Panc1 (cell line): Measurements from ENCODE around the gene CDCP1. TPM values are rescaled to one million over a fixed set of nuclear protein-coding genes. Genes with fewer than 3 reads are reported as not detected.

ENCODE experiments used
- ATAC-seq: fragments of 200-7000 bp; cut with Tn5 transposase; 2 replicates; pipeline ENCODE4 v1.9.1; 2020; ENCODE audit warnings: mild to moderate bottlenecking, moderate library complexity
- BruUV-seq: library from RNA; stranded (reverse); fragments of 400-500 nt; replicated peaks from 2 replicates; lab custom pipeline; 2021; lab: Mats Ljungman, UMichigan
- CTCF ChIA-PET: fragments of 300-600 bp; sonication (Branson Sonifier 250); formaldehyde crosslinking; loops from one replicate; lab custom pipeline; 2022; ENCODE audit warnings: antibody characterized with exemption; lab: Charles Lee
- POLR2A ChIA-PET: fragments of 300-600 bp; sonication (Branson Sonifier 250); formaldehyde crosslinking; loops from one replicate; lab custom pipeline; 2022; ENCODE audit warnings: antibody characterized with exemption; lab: Charles Lee
- DNase-seq: peaks from one replicate; pipeline ENCODE4 v3.0.0-alpha.2; 2010; ENCODE audit warnings: low read depth, low spot score
- H3K27ac ChIP-seq: 2 replicates; pipeline ENCODE4 v1.5.1; 2011; ENCODE audit warnings: mild to moderate bottlenecking, low read length, inconsistent platforms
- H3K27me3 ChIP-seq: fragments of 200-500 bp; sonication (Bioruptor generic); 2 replicates; pipeline ENCODE4 v1.6.0; 2014; ENCODE audit warnings: low read length, inconsistent platforms; ENCODE audit not compliant: control insufficient read depth, insufficient read depth
- H3K36me3 ChIP-seq: fragments of 200-500 bp; sonication (Bioruptor generic); 2 replicates; pipeline ENCODE4 v1.5.1; 2014; ENCODE audit warnings: inconsistent platforms, mild to moderate bottlenecking, low read length, moderate library complexity; ENCODE audit not compliant: control insufficient read depth, insufficient read depth
- H3K4me1 ChIP-seq: 2 replicates; pipeline ENCODE4 v1.5.1; 2011; ENCODE audit warnings: inconsistent platforms, mild to moderate bottlenecking, low read length, moderate library complexity; ENCODE audit not compliant: control insufficient read depth, insufficient read depth
- H3K4me3 ChIP-seq, 2 experiments: 2 replicates each; pipeline ENCODE4 v1.5.1; 2011 to 2012; ENCODE audit warnings: low read depth in 2 of 2, low read length in 2 of 2, mild to moderate bottlenecking in 2 of 2, inconsistent platforms in 1 of 2, moderate library complexity in 1 of 2
- H3K9me3 ChIP-seq: fragments of 200-500 bp; sonication (Bioruptor generic); 2 replicates; pipeline ENCODE4 v1.5.1; 2014; ENCODE audit warnings: low read depth, mild to moderate bottlenecking, inconsistent platforms, low read length, moderate library complexity; ENCODE audit not compliant: control insufficient read depth, insufficient read depth
- POLR2AphosphoS5 ChIP-seq: IDR thresholded peaks from 2 replicates; pipeline ENCODE4 v1.6.1; 2012; ENCODE audit warnings: mild to moderate bottlenecking, low read depth, low read length, moderate library complexity
- REST ChIP-seq, 2 experiments: IDR thresholded peaks; 2 replicates each; pipeline ENCODE4 v1.6.1; 2011 to 2012; ENCODE audit warnings: low read depth in 2 of 2, control low read depth in 1 of 2, low read length in 1 of 2, mild to moderate bottlenecking in 1 of 2, moderate library complexity in 1 of 2; ENCODE audit not compliant: insufficient read depth in 1 of 2
- in situ Hi-C: cut with HindIII; loops from 2 replicates; pipeline ENCODE4 v1.10.0; 2016; ENCODE audit warnings: low sequenced_read_pairs, low pct_unique_long_range_greater_than_20kb
- intact Hi-C: fragments of 100-400 bp; cut with micrococcal nuclease; formaldehyde crosslinking; loops from one replicate; pipeline ENCODE4 v1.10.0; 2022; ENCODE audit not compliant: unreplicated experiment
- total RNA-seq: library from RNA; stranded (reverse); gene quantifications from one replicate; pipeline ENCODE4 v1.2.1, GENCODE V29; 2021; ENCODE audit not compliant: unreplicated experiment

Gene CDCP1
- total RNA-seq, 1 experiment from 2014 or later: 47.8 TPM

GRCh38 chr3:45034612-45035252 lies 111.4 kb downstream of the CDCP1 start:
- ChIA-PET POLR2A (no interaction called here), CTCF (interaction anchor here (0.6 kb wide), 1 partner anchor 29 kb away, joined by 3 read pairs; no protein-coding TSS in a partner anchor)
- DNase-seq: no peak
- intact Hi-C loops: loop anchor here (10.0 kb wide), 1 partner anchor 630 kb away; no protein-coding TSS in a partner anchor
- H3K27me3 ChIP-seq: no peaks in the 10 kb centered on the region
- H3K9me3 ChIP-seq: no peaks in the 10 kb centered on the region
- in situ Hi-C loops: no loop called here
- no peak overlapping the region for H3K27ac ChIP-seq
- ATAC-seq: no peak
- no TSS peak for BruUV-seq
- H3K4me1 ChIP-seq: no peaks in the 10 kb centered on the region
- TF ChIP-seq REST (IDR thresholded peaks at IDR 0.05; ENCODE audit: insufficient read depth in 1 of 2, low read depth in 2 of 2, low read length in 1 of 2) (no peak), POLR2AphosphoS5 (no peak)
- no peaks in the 10 kb centered on the region for H3K36me3 ChIP-seq
- H3K4me3 ChIP-seq: no peak overlapping the region

- ChIA-PET CTCF (no interaction called here), POLR2A (no interaction called here)
- TF ChIP-seq POLR2AphosphoS5: no peak
- intact Hi-C loops: loop anchor here (10.0 kb wide), 1 partner anchor 631 kb away; no protein-coding TSS in a partner anchor
- no TSS peak for BruUV-seq
- no peak for DNase-seq
- Histone ChIP-seq H3K9me3 (no peaks in the 10 kb centered on the region), H3K36me3 (no peaks in the 10 kb centered on the region), H3K4me3 (no peak overlapping the region), H3K4me1 (no peaks in the 10 kb centered on the region), H3K27me3 (no peaks in the 10 kb centered on the region), H3K27ac (no peak overlapping the region)
- no peak for ATAC-seq
- in situ Hi-C loops: no loop called here
Observed at GRCh38 chr3:45033791-45034190, 112.4 kb downstream of the CDCP1 start.

Other genes with a start within 250 kb of the CDCP1 start
- gene ZDHHC3, start 170.2 kb downstream of the CDCP1 start, total RNA-seq: 49.5 TPM
- 38.4 TPM for gene EXOSC7, start 170.1 kb downstream of the CDCP1 start, total RNA-seq
- gene CLEC3B, start 120.1 kb downstream of the CDCP1 start, total RNA-seq: not detected
- gene TMEM158, start 79.9 kb upstream of the CDCP1 start, total RNA-seq: 7.3 TPM
- 15.6 TPM for gene LARS2, start 242.2 kb upstream of the CDCP1 start, total RNA-seq